ENCODE data around the gene ABCB7.
"Not testable (repeated sequence)": the region's sequence is repeated elsewhere in the genome, so short reads cannot be mapped to it uniquely, and the experiment has no call there.

Gene ABCB7

GRCh38 chrX:75155447-75155826 lies 646 bp downstream of the ABCB7 start:
- in situ Hi-C loops (cut with HindIII; ENCODE audit: low sequenced_read_pairs) = no loop called here
- peak overlapping the region; percentile 63 for H3K4me3 ChIP-seq (ENCODE audit: low read depth, low read length)
- no peak for TF ChIP-seq CTCF (IDR thresholded peaks at IDR 0.05; ENCODE audit: low read depth, low read length)
- DNase-seq (ENCODE audit: low read depth, low spot score) = peak; percentile 0

GRCh38 chrX:75154871-75155270 lies 1.2 kb downstream of the ABCB7 start:
- H3K4me3 ChIP-seq (ENCODE audit: low read depth, low read length) = no peak overlapping the region
- no peak for TF ChIP-seq CTCF (IDR thresholded peaks at IDR 0.05; ENCODE audit: low read depth, low read length)
- DNase-seq (ENCODE audit: low read depth, low spot score) = no peak
- in situ Hi-C loops (cut with HindIII; ENCODE audit: low sequenced_read_pairs) = no loop called here

- in situ Hi-C loops (cut with HindIII; ENCODE audit: low sequenced_read_pairs) = no loop called here
- DNase-seq (ENCODE audit: low read depth, low spot score) = no peak
- no peak overlapping the region for H3K4me3 ChIP-seq (ENCODE audit: low read depth, low read length)
- TF ChIP-seq CTCF (IDR thresholded peaks at IDR 0.05; ENCODE audit: low read depth, low read length) = no peak
Measured at GRCh38 chrX:75151827-75152592, 4.1 kb downstream of the ABCB7 start.

- in situ Hi-C loops (cut with HindIII; ENCODE audit: low sequenced_read_pairs) = no loop called here
- DNase-seq (ENCODE audit: low read depth, low spot score) = no peak
- no peak for TF ChIP-seq CTCF (IDR thresholded peaks at IDR 0.05; ENCODE audit: low read depth, low read length)
- no peak overlapping the region for H3K4me3 ChIP-seq (ENCODE audit: low read depth, low read length)
Measured at GRCh38 chrX:75149654-75150053, 6.4 kb downstream of the ABCB7 start.

- no peak for DNase-seq (ENCODE audit: low read depth, low spot score)
- no peak overlapping the region for H3K4me3 ChIP-seq (ENCODE audit: low read depth, low read length)
- in situ Hi-C loops (cut with HindIII; ENCODE audit: low sequenced_read_pairs) = no loop called here
- no peak for TF ChIP-seq CTCF (IDR thresholded peaks at IDR 0.05; ENCODE audit: low read depth, low read length)
Measured at GRCh38 chrX:75132672-75133071, 23.4 kb downstream of the ABCB7 start.

- in situ Hi-C loops (cut with HindIII; ENCODE audit: low sequenced_read_pairs) = no loop called here
- DNase-seq (ENCODE audit: low read depth, low spot score) = no peak
- no peak overlapping the region for H3K4me3 ChIP-seq (ENCODE audit: low read depth, low read length)
- no peak for TF ChIP-seq CTCF (IDR thresholded peaks at IDR 0.05; ENCODE audit: low read depth, low read length)
Measured at GRCh38 chrX:75131973-75132627, 24.0 kb downstream of the ABCB7 start.

GRCh38 chrX:75129069-75129468 lies 27.0 kb downstream of the ABCB7 start:
- DNase-seq (ENCODE audit: low read depth, low spot score); in situ Hi-C loops (cut with HindIII; ENCODE audit: low sequenced_read_pairs); H3K4me3 ChIP-seq (ENCODE audit: low read depth, low read length): not testable (repeated sequence)

Data from astrocyte of the spinal cord (primary cell).